GM12878 (cell line): ENCODE measurements around the gene SLC17A7. TPM values are rescaled to one million over a fixed set of nuclear protein-coding genes. Genes with fewer than 3 reads are reported as not detected.

Source experiments
- GATAD2B ChIP-seq: fragments of 450-650 bp; conservative IDR thresholded peaks from 2 replicates; pipeline ENCODE4 v1.6.1; 2017; ENCODE audit warnings: low read depth, mild to moderate bottlenecking, moderate library complexity
- MXI1 ChIP-seq: fragments of 150-350 bp; IDR thresholded peaks from 2 replicates; pipeline ENCODE4 v1.6.1; 2011; ENCODE audit warnings: low read depth, mild to moderate bottlenecking, inconsistent platforms, low read length, improper control_type of control experiment
- NR2F1 ChIP-seq: fragments of 450-650 bp; conservative IDR thresholded peaks from 2 replicates; pipeline ENCODE4 v1.6.1; 2017; ENCODE audit warnings: mild to moderate bottlenecking
- SREBF2 ChIP-seq: IDR thresholded peaks from 2 replicates; pipeline ENCODE4 v1.6.1; 2012; ENCODE audit warnings: mild to moderate bottlenecking, low read length
- TARDBP ChIP-seq: IDR thresholded peaks from 2 replicates; pipeline ENCODE4 v1.6.1; 2016; ENCODE audit warnings: borderline replicate concordance
- WRNIP1 ChIP-seq: IDR thresholded peaks from 2 replicates; pipeline ENCODE4 v1.6.1; 2011; ENCODE audit warnings: low read depth, low read length, improper control_type of control experiment, borderline replicate concordance
- polyA plus RNA-seq, 11 experiments: library from polyadenylated mRNA; depleted of rRNA in 4 of 11; unstranded in 6 of 11; stranded (reverse) in 5 of 11; fragments of >200 nt; fragmentation: Nextera tagmentation in 4 of 11; fragmentation: Illumina TruSeq in 1 of 11; extraction: Ambion mirVana in 4 of 11; extraction: Trizol in 1 of 11; gene quantifications; 1 replicate in 1 of 11; 2 replicates in 10 of 11; pipeline versions ENCODE4 v1.2.1 to v1.2.3, GENCODE V29; 2011 to 2016; ENCODE audit warnings: inconsistent platforms in 2 of 11, missing spikeins in 2 of 11, low read depth in 1 of 11
- total RNA-seq, 4 experiments: library from RNA; depleted of rRNA in 3 of 4; stranded (reverse); fragments of >200 nt in 3 of 4; fragmentation: Illumina TruSeq in 1 of 4; extraction: Trizol in 1 of 4; gene quantifications; 2 replicates each; pipeline versions ENCODE4 v1.2.1 to v1.2.3, GENCODE V29; 2013 to 2021
- TF ChIP-seq, protein P1 (sequence below): fragments of 450-650 bp; IDR thresholded peaks from 2 replicates; pipeline ENCODE4 v1.6.1; 2017; ENCODE audit warnings: antibody characterized with exemption, mild to moderate bottlenecking, moderate library complexity
- TF ChIP-seq, protein P2 (sequence below): fragments of 450-650 bp; IDR thresholded peaks from 2 replicates; pipeline ENCODE4 v1.6.1; 2016; ENCODE audit warnings: mild to moderate bottlenecking, moderate library complexity, borderline replicate concordance

SLC17A7 gene
- total and polyA plus RNA-seq, 10 of the 15 experiments (the other 5 are each of a cell fraction or from before 2014, with no cell fraction given), result 0.03 to 0.24 (median 0.06) TPM; not detected in 6

DNA sequence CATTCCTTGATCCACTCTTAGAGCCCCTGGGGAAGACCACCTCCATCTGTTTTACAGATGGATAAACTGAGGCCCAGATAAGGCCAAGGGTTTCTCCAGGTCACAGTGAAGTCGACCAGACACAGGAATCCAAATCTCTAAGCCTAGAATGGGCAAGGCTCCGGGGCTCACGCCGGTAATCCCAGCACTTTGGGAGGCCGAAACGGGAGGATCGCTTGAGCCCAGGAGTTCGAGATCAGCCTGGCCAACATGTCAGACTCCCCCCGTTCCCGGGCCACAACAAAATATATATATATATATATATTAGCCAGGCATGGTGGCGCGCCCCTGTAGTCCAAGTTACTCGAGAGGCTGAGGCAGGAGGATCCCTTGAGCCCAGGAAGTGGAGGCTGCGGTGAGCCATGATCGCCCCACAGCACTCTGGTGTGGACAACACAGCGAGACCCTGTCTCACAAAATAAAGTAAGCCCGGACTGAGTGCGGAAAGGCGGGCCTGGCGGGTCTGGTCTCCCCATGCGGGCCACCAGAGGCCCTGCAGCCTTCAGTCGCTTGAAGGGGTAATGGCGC lies 45.5 kb upstream of the SLC17A7 start (continued):
- no peak for TF ChIP-seq SREBF2
- no peak for TF ChIP-seq MXI1
- no peak for TF ChIP-seq NR2F1
- TF ChIP-seq TARDBP, result 0 out of 2 replicates have a peak, but pooled peaks have one; percentile 36
- TF ChIP-seq, protein P1, sequence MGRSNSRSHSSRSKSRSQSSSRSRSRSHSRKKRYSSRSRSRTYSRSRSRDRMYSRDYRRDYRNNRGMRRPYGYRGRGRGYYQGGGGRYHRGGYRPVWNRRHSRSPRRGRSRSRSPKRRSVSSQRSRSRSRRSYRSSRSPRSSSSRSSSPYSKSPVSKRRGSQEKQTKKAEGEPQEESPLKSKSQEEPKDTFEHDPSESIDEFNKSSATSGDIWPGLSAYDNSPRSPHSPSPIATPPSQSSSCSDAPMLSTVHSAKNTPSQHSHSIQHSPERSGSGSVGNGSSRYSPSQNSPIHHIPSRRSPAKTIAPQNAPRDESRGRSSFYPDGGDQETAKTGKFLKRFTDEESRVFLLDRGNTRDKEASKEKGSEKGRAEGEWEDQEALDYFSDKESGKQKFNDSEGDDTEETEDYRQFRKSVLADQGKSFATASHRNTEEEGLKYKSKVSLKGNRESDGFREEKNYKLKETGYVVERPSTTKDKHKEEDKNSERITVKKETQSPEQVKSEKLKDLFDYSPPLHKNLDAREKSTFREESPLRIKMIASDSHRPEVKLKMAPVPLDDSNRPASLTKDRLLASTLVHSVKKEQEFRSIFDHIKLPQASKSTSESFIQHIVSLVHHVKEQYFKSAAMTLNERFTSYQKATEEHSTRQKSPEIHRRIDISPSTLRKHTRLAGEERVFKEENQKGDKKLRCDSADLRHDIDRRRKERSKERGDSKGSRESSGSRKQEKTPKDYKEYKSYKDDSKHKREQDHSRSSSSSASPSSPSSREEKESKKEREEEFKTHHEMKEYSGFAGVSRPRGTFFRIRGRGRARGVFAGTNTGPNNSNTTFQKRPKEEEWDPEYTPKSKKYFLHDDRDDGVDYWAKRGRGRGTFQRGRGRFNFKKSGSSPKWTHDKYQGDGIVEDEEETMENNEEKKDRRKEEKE, result no peak
- no peak for TF ChIP-seq GATAD2B
- TF ChIP-seq WRNIP1, result no peak
- TF ChIP-seq, protein P2, sequence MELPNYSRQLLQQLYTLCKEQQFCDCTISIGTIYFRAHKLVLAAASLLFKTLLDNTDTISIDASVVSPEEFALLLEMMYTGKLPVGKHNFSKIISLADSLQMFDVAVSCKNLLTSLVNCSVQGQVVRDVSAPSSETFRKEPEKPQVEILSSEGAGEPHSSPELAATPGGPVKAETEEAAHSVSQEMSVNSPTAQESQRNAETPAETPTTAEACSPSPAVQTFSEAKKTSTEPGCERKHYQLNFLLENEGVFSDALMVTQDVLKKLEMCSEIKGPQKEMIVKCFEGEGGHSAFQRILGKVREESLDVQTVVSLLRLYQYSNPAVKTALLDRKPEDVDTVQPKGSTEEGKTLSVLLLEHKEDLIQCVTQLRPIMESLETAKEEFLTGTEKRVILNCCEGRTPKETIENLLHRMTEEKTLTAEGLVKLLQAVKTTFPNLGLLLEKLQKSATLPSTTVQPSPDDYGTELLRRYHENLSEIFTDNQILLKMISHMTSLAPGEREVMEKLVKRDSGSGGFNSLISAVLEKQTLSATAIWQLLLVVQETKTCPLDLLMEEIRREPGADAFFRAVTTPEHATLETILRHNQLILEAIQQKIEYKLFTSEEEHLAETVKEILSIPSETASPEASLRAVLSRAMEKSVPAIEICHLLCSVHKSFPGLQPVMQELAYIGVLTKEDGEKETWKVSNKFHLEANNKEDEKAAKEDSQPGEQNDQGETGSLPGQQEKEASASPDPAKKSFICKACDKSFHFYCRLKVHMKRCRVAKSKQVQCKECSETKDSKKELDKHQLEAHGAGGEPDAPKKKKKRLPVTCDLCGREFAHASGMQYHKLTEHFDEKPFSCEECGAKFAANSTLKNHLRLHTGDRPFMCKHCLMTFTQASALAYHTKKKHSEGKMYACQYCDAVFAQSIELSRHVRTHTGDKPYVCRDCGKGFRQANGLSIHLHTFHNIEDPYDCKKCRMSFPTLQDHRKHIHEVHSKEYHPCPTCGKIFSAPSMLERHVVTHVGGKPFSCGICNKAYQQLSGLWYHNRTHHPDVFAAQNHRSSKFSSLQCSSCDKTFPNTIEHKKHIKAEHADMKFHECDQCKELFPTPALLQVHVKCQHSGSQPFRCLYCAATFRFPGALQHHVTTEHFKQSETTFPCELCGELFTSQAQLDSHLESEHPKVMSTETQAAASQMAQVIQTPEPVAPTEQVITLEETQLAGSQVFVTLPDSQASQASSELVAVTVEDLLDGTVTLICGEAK, result no peak
